Measurements from ENCODE around the gene MED12.

MED12 gene

GRCh38 chrX:71154641-71155040, 36.2 kb downstream of the MED12 start:
- H3F3A ChIP-seq (ENCODE audit: insufficient read depth, low read length): no peaks in the 10 kb centered on the region
- DNase-seq: no peak
- H3K4me2 ChIP-seq (ENCODE audit: low read depth, low read length): no peak overlapping the region
- H3K9me3 ChIP-seq (replicated peaks; ENCODE audit: insufficient read depth, low read length): no peaks in the 10 kb centered on the region
- H4K20me1 ChIP-seq (ENCODE audit: insufficient read depth, low read length): no peaks in the 10 kb centered on the region
- no peak overlapping the region for H3K27ac ChIP-seq (ENCODE audit: low read length)
- H3K4me1 ChIP-seq (ENCODE audit: low read length): no peaks in the 10 kb centered on the region
- H3K9ac ChIP-seq (ENCODE audit: low read length): no peak overlapping the region
- no peaks in the 10 kb centered on the region for H3K27me3 ChIP-seq (replicated peaks; ENCODE audit: insufficient read depth, low read length)
- no peaks in the 10 kb centered on the region for H3K36me3 ChIP-seq (replicated peaks; ENCODE audit: insufficient read depth, low read length)
- no peaks in the 10 kb centered on the region for H3K9me2 ChIP-seq (replicated peaks; ENCODE audit: insufficient read depth, low read length)
- H2AFZ ChIP-seq (ENCODE audit: low read length): no peak overlapping the region
- H3K4me3 ChIP-seq (ENCODE audit: low read length): no peak overlapping the region
- H3K79me2 ChIP-seq (ENCODE audit: low read length): no peaks in the 10 kb centered on the region
- TF ChIP-seq CTCF (IDR thresholded peaks at IDR 0.05; ENCODE audit: low read length) (no peak), EZH2 (optimal IDR thresholded peaks at IDR 0.05; ENCODE audit: low read depth, low read length) (no peak), EZH2phosphoT487 (IDR thresholded peaks at IDR 0.05; ENCODE audit: low read length) (no peak)

GRCh38 chrX:71158603-71159002, 40.2 kb downstream of the MED12 start:
- Histone ChIP-seq H3K9me3 (replicated peaks; ENCODE audit: insufficient read depth, low read length) (no peaks in the 10 kb centered on the region), H3K36me3 (replicated peaks; ENCODE audit: insufficient read depth, low read length) (no peaks in the 10 kb centered on the region), H3K4me1 (ENCODE audit: low read length) (no peaks in the 10 kb centered on the region), H3K27ac (ENCODE audit: low read length) (no peak overlapping the region), H3K79me2 (ENCODE audit: low read length) (no peaks in the 10 kb centered on the region), H3K9ac (ENCODE audit: low read length) (no peak overlapping the region), H3K4me3 (ENCODE audit: low read length) (no peak overlapping the region), H2AFZ (ENCODE audit: low read length) (no peak overlapping the region), H3K27me3 (replicated peaks; ENCODE audit: insufficient read depth, low read length) (no peaks in the 10 kb centered on the region), H3K4me2 (ENCODE audit: low read depth, low read length) (no peak overlapping the region), H3F3A (ENCODE audit: insufficient read depth, low read length) (no peaks in the 10 kb centered on the region), H4K20me1 (ENCODE audit: insufficient read depth, low read length) (no peaks in the 10 kb centered on the region), H3K9me2 (replicated peaks; ENCODE audit: insufficient read depth, low read length) (no peaks in the 10 kb centered on the region)
- TF ChIP-seq EZH2phosphoT487 (IDR thresholded peaks at IDR 0.05; ENCODE audit: low read length) (no peak), EZH2 (optimal IDR thresholded peaks at IDR 0.05; ENCODE audit: low read depth, low read length) (no peak), CTCF (IDR thresholded peaks at IDR 0.05; ENCODE audit: low read length) (no peak)
- no peak for DNase-seq

- Histone ChIP-seq H4K20me1 (ENCODE audit: insufficient read depth, low read length) (no peaks in the 10 kb centered on the region), H3K9me2 (replicated peaks; ENCODE audit: insufficient read depth, low read length) (no peaks in the 10 kb centered on the region), H3K79me2 (ENCODE audit: low read length) (no peaks in the 10 kb centered on the region), H3K27me3 (replicated peaks; ENCODE audit: insufficient read depth, low read length) (no peaks in the 10 kb centered on the region), H3K27ac (ENCODE audit: low read length) (no peak overlapping the region), H3K9ac (ENCODE audit: low read length) (no peak overlapping the region), H3K36me3 (replicated peaks; ENCODE audit: insufficient read depth, low read length) (no peaks in the 10 kb centered on the region), H3K9me3 (replicated peaks; ENCODE audit: insufficient read depth, low read length) (no peaks in the 10 kb centered on the region), H3K4me2 (ENCODE audit: low read depth, low read length) (no peak overlapping the region), H2AFZ (ENCODE audit: low read length) (no peak overlapping the region), H3F3A (ENCODE audit: insufficient read depth, low read length) (no peaks in the 10 kb centered on the region), H3K4me3 (ENCODE audit: low read length) (no peak overlapping the region), H3K4me1 (ENCODE audit: low read length) (no peaks in the 10 kb centered on the region)
- no peak for DNase-seq
- TF ChIP-seq CTCF (IDR thresholded peaks at IDR 0.05; ENCODE audit: low read length) (no peak), EZH2phosphoT487 (IDR thresholded peaks at IDR 0.05; ENCODE audit: low read length) (no peak), EZH2 (optimal IDR thresholded peaks at IDR 0.05; ENCODE audit: low read depth, low read length) (no peak)
These were observed 40.9 kb downstream of the MED12 start for GRCh38 chrX:71159335-71159734.
